ENCODE results near the gene CD79B. TPM values are rescaled to one million over a fixed set of nuclear protein-coding genes. Genes with fewer than 3 reads are reported as not detected.

Gene CD79B
- total and polyA plus RNA-seq, 2 experiments from 2014 or later: 1.3 to 2.5 TPM

DNA sequence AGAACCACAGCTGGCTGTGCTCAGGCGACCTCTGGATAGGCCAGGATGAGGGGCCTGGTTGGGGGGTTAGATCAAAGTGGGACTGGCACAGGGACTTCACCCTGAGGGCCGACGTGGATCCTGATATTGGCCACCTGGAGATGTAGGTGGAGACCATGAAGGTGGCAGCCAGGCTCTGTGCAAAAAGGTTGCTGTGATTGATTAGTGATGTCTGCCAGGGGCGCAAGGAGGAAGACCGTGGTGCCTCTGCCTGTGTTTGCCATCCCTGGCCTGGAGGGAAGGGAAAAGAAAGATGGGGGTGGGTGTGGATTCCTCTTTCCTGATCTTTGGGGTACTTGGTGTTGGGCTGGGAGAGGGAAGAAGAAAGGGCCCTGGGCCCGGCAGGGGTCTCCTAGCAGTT, 41.1 kb upstream of the CD79B start:
- no peaks in the 10 kb centered on the region for H3K9me2 ChIP-seq (ENCODE audit: insufficient read depth)
- H3K4me3 ChIP-seq: no peak overlapping the region
- no peak overlapping the region for H3K27ac ChIP-seq (ENCODE audit: low read depth)
- no peak for ATAC-seq
- peaks cover 9% of the 10 kb centered on the region for H3K27me3 Mint-ChIP-seq (ENCODE audit: insufficient read depth, low read depth, poor library complexity)
- peaks cover 7% of the 10 kb centered on the region for H3K4me1 Mint-ChIP-seq
- no peaks in the 10 kb centered on the region for H4K20me1 ChIP-seq (replicated peaks; ENCODE audit: insufficient read depth)
- no peaks in the 10 kb centered on the region for H3K4me1 ChIP-seq (ENCODE audit: insufficient read depth)
- H3K4me3 Mint-ChIP-seq: no peak overlapping the region
- H3K9me3 Mint-ChIP-seq: no peaks in the 10 kb centered on the region
- DNase-seq (ENCODE audit: low spot score): no peak
- H3K4me2 ChIP-seq: no peak overlapping the region
- no peaks in the 10 kb centered on the region; the same call in 2 of the 3 replicates for H3K36me3 Mint-ChIP-seq (ENCODE audit: low read depth)
- no peaks in the 10 kb centered on the region for H3K36me3 ChIP-seq (ENCODE audit: insufficient read depth)
- H3K79me2 ChIP-seq (replicated peaks; ENCODE audit: insufficient read depth): no peaks in the 10 kb centered on the region
- H3K27me3 ChIP-seq (ENCODE audit: insufficient read depth): no peaks in the 10 kb centered on the region
- H3K27ac Mint-ChIP-seq: no peak overlapping the region
- H2AFZ ChIP-seq: no peak overlapping the region
- no peaks in the 10 kb centered on the region for H3F3A ChIP-seq (replicated peaks; ENCODE audit: low read depth)
- TF ChIP-seq, protein P1, sequence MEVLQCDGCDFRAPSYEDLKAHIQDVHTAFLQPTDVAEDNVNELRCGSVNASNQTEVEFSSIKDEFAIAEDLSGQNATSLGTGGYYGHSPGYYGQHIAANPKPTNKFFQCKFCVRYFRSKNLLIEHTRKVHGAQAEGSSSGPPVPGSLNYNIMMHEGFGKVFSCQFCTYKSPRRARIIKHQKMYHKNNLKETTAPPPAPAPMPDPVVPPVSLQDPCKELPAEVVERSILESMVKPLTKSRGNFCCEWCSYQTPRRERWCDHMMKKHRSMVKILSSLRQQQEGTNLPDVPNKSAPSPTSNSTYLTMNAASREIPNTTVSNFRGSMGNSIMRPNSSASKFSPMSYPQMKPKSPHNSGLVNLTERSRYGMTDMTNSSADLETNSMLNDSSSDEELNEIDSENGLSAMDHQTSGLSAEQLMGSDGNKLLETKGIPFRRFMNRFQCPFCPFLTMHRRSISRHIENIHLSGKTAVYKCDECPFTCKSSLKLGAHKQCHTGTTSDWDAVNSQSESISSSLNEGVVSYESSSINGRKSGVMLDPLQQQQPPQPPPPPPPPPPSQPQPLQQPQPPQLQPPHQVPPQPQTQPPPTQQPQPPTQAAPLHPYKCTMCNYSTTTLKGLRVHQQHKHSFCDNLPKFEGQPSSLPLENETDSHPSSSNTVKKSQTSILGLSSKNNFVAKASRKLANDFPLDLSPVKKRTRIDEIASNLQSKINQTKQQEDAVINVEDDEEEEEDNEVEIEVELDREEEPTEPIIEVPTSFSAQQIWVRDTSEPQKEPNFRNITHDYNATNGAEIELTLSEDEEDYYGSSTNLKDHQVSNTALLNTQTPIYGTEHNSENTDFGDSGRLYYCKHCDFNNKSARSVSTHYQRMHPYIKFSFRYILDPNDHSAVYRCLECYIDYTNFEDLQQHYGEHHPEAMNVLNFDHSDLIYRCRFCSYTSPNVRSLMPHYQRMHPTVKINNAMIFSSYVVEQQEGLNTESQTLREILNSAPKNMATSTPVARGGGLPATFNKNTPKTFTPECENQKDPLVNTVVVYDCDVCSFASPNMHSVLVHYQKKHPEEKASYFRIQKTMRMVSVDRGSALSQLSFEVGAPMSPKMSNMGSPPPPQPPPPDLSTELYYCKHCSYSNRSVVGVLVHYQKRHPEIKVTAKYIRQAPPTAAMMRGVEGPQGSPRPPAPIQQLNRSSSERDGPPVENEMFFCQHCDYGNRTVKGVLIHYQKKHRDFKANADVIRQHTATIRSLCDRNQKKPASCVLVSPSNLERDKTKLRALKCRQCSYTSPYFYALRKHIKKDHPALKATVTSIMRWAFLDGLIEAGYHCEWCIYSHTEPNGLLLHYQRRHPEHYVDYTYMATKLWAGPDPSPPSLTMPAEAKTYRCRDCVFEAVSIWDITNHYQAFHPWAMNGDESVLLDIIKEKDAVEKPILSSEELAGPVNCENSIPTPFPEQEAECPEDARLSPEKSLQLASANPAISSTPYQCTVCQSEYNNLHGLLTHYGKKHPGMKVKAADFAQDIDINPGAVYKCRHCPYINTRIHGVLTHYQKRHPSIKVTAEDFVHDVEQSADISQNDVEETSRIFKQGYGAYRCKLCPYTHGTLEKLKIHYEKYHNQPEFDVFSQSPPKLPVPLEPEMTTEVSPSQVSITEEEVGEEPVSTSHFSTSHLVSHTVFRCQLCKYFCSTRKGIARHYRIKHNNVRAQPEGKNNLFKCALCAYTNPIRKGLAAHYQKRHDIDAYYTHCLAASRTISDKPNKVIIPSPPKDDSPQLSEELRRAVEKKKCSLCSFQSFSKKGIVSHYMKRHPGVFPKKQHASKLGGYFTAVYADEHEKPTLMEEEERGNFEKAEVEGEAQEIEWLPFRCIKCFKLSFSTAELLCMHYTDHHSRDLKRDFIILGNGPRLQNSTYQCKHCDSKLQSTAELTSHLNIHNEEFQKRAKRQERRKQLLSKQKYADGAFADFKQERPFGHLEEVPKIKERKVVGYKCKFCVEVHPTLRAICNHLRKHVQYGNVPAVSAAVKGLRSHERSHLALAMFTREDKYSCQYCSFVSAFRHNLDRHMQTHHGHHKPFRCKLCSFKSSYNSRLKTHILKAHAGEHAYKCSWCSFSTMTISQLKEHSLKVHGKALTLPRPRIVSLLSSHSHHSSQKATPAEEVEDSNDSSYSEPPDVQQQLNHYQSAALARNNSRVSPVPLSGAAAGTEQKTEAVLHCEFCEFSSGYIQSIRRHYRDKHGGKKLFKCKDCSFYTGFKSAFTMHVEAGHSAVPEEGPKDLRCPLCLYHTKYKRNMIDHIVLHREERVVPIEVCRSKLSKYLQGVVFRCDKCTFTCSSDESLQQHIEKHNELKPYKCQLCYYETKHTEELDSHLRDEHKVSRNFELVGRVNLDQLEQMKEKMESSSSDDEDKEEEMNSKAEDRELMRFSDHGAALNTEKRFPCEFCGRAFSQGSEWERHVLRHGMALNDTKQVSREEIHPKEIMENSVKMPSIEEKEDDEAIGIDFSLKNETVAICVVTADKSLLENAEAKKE (CRISPR knock-in tag; IDR thresholded peaks at IDR 0.05): no peak
- TF ChIP-seq POLR2AphosphoS5 (IDR thresholded peaks at IDR 0.05; ENCODE audit: low read depth) (no peak), JUNB (IDR thresholded peaks at IDR 0.05; ENCODE audit: unreplicated experiment) (no peak), STAT1 (IDR thresholded peaks at IDR 0.05; ENCODE audit: unreplicated experiment) (no peak), NANOG (IDR thresholded peaks at IDR 0.05; ENCODE audit: borderline replicate concordance) (no peak), EZH2phosphoT487 (IDR thresholded peaks at IDR 0.05; ENCODE audit: unreplicated experiment) (no peak), EZH2 (IDR thresholded peaks at IDR 0.05; ENCODE audit: low read depth, unreplicated experiment) (no peak), ZNF331 (CRISPR knock-in tag; IDR thresholded peaks at IDR 0.05; ENCODE audit: low read depth) (no peak), ZNF114 (CRISPR knock-in tag; IDR thresholded peaks at IDR 0.05) (no peak)
- TF ChIP-seq, protein P2, sequence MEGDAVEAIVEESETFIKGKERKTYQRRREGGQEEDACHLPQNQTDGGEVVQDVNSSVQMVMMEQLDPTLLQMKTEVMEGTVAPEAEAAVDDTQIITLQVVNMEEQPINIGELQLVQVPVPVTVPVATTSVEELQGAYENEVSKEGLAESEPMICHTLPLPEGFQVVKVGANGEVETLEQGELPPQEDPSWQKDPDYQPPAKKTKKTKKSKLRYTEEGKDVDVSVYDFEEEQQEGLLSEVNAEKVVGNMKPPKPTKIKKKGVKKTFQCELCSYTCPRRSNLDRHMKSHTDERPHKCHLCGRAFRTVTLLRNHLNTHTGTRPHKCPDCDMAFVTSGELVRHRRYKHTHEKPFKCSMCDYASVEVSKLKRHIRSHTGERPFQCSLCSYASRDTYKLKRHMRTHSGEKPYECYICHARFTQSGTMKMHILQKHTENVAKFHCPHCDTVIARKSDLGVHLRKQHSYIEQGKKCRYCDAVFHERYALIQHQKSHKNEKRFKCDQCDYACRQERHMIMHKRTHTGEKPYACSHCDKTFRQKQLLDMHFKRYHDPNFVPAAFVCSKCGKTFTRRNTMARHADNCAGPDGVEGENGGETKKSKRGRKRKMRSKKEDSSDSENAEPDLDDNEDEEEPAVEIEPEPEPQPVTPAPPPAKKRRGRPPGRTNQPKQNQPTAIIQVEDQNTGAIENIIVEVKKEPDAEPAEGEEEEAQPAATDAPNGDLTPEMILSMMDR (conservative IDR thresholded peaks at IDR 0.05; ENCODE audit: low read depth in 2 of 2): no peak
- TF ChIP-seq, protein P3, sequence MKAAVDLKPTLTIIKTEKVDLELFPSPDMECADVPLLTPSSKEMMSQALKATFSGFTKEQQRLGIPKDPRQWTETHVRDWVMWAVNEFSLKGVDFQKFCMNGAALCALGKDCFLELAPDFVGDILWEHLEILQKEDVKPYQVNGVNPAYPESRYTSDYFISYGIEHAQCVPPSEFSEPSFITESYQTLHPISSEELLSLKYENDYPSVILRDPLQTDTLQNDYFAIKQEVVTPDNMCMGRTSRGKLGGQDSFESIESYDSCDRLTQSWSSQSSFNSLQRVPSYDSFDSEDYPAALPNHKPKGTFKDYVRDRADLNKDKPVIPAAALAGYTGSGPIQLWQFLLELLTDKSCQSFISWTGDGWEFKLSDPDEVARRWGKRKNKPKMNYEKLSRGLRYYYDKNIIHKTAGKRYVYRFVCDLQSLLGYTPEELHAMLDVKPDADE (IDR thresholded peaks at IDR 0.05): no peak

Data from GM23338 (cell line).